CD4-positive, CD25-positive, alpha-beta regulatory T cell (primary cell): ENCODE results near the gene METTL2A. TPM values are rescaled to one million over a fixed set of nuclear protein-coding genes. Genes with fewer than 3 reads are reported as not detected.
"Not testable (repeated sequence)": the region's sequence is repeated elsewhere in the genome, so short reads cannot be mapped to it uniquely, and the experiment has no call there.

Experiments used
- ATAC-seq, 2 donors: fragments of 150-1000 bp; cut with Tn5 transposase; one replicate each; pipeline ENCODE4 v1.10.0; 2021; ENCODE audit warnings: low read depth in 2 of 2, moderate number of reproducible peaks in 2 of 2, moderate library complexity in 1 of 2
- DNase-seq, 3 donors: peaks; one replicate each; pipeline versions ENCODE4 v3.0.0 to v3.0.0-alpha.2; 2012 to 2022; ENCODE audit warnings: mixed read lengths in 1 of 3
- H3K27ac ChIP-seq: one replicate; pipeline ENCODE4 v1.7.0; 2013; ENCODE audit warnings: mild to moderate bottlenecking, low read length; ENCODE audit not compliant: insufficient read depth, poor library complexity, severe bottlenecking
- H3K27me3 ChIP-seq: one replicate; pipeline ENCODE4 v1.7.0; 2013; ENCODE audit warnings: low read length; ENCODE audit not compliant: control insufficient read depth, insufficient read depth
- H3K36me3 ChIP-seq: one replicate; pipeline ENCODE4 v1.7.0; 2013; ENCODE audit warnings: mild to moderate bottlenecking, low read length, moderate library complexity; ENCODE audit not compliant: control insufficient read depth, insufficient read depth
- H3K4me1 ChIP-seq: 2 replicates; pipeline ENCODE4 v1.7.0; 2013; ENCODE audit warnings: mild to moderate bottlenecking, low read length; ENCODE audit not compliant: insufficient read depth, control insufficient read depth, poor library complexity, severe bottlenecking
- H3K4me3 ChIP-seq: one replicate; pipeline ENCODE4 v1.7.0; 2013; ENCODE audit warnings: low read depth, mild to moderate bottlenecking, low read length, moderate library complexity
- H3K9me3 ChIP-seq, 2 experiments: 1 replicate in 1 of 2; 2 replicates in 1 of 2; pipeline ENCODE4 v1.7.0; 2013; ENCODE audit warnings: low read length in 2 of 2, mild to moderate bottlenecking in 1 of 2, moderate library complexity in 1 of 2; ENCODE audit not compliant: control insufficient read depth in 2 of 2
- H3K27ac Mint-ChIP-seq, 3 donors: one replicate each; pipeline ENCODE4 v1.8.0; 2020 to 2022; ENCODE audit warnings: mild to moderate bottlenecking in 3 of 3, mixed read lengths in 3 of 3, moderate library complexity in 2 of 3
- H3K27me3 Mint-ChIP-seq: one replicate; pipeline ENCODE4 v1.8.0; 2022; ENCODE audit warnings: mild to moderate bottlenecking, mixed read lengths
- H3K36me3 Mint-ChIP-seq: one replicate; pipeline ENCODE4 v1.8.0; 2020; ENCODE audit warnings: mixed read lengths
- H3K4me1 Mint-ChIP-seq, 4 donors: one replicate each; pipeline ENCODE4 v1.8.0; 2020 to 2022; ENCODE audit warnings: mixed read lengths in 4 of 4, mild to moderate bottlenecking in 1 of 4
- H3K4me3 Mint-ChIP-seq, 4 donors: one replicate each; pipeline ENCODE4 v1.8.0; 2020 to 2022; ENCODE audit warnings: mild to moderate bottlenecking in 4 of 4, mixed read lengths in 4 of 4, moderate library complexity in 3 of 4
- H3K9me3 Mint-ChIP-seq, 7 donors: one replicate each; pipeline ENCODE4 v1.8.0; 2020 to 2022; ENCODE audit warnings: mixed read lengths in 7 of 7, mild to moderate bottlenecking in 3 of 7, moderate library complexity in 2 of 7
- polyA plus RNA-seq, 4 donors: library from polyadenylated mRNA; unstranded; fragments of 300-500 nt; fragmentation: Illumina TruSeq; gene quantifications; one replicate each; pipeline ENCODE4 v1.2.3, GENCODE V29; 2021
- total RNA-seq: library from RNA; stranded (reverse); gene quantifications from one replicate; pipeline ENCODE4 v1.2.3, GENCODE V29; 2022

METTL2A gene
- total and polyA plus RNA-seq, 5 donors from 2014 or later: 10.4 to 12.9 (median 12.1) TPM

- H3K9me3 ChIP-seq, H3K9me3 Mint-ChIP-seq, H3K27ac Mint-ChIP-seq, DNase-seq, H3K27me3 Mint-ChIP-seq, H3K27ac ChIP-seq, H3K36me3 ChIP-seq, H3K4me3 ChIP-seq, ATAC-seq, H3K36me3 Mint-ChIP-seq, H3K27me3 ChIP-seq: not testable (repeated sequence)
- Mint-ChIP-seq H3K4me3 (peak overlapping the region in 1 of 4 donors; percentile 44), H3K4me1 (peaks cover 18 to 34% (median 25%) of the 10 kb centered on the region in 4 donors)
- H3K4me1 ChIP-seq: peaks cover 13% of the 10 kb centered on the region
Measured at GRCh38 chr17:62426214-62426613, 2.5 kb downstream of the METTL2A start.

GRCh38 chr17:62435251-62435650, 11.6 kb downstream of the METTL2A start:
- H3K4me3 ChIP-seq, DNase-seq, H3K27ac ChIP-seq, H3K27me3 ChIP-seq, H3K4me1 ChIP-seq, H3K9me3 Mint-ChIP-seq, H3K27me3 Mint-ChIP-seq, H3K27ac Mint-ChIP-seq, H3K4me1 Mint-ChIP-seq, H3K9me3 ChIP-seq, H3K4me3 Mint-ChIP-seq, ATAC-seq, H3K36me3 ChIP-seq: not testable (repeated sequence)
- H3K36me3 Mint-ChIP-seq: peaks cover 11% of the 10 kb centered on the region

GRCh38 chr17:62441181-62441580, 17.5 kb downstream of the METTL2A start:
- H3K9me3 ChIP-seq, H3K4me3 ChIP-seq, DNase-seq, H3K27ac Mint-ChIP-seq, H3K9me3 Mint-ChIP-seq, H3K4me3 Mint-ChIP-seq, H3K4me1 Mint-ChIP-seq, H3K4me1 ChIP-seq, H3K27ac ChIP-seq, ATAC-seq, H3K27me3 ChIP-seq, H3K27me3 Mint-ChIP-seq: not testable (repeated sequence)
- H3K36me3 ChIP-seq: peaks cover 22% of the 10 kb centered on the region
- peaks cover 28% of the 10 kb centered on the region for H3K36me3 Mint-ChIP-seq

GRCh38 chr17:62444063-62444462, 20.4 kb downstream of the METTL2A start:
- Mint-ChIP-seq H3K27ac (no peak overlapping the region), H3K36me3 (peaks cover 32% of the 10 kb centered on the region), H3K27me3 (no peaks in the 10 kb centered on the region), H3K4me3 (no peak overlapping the region), H3K9me3 (no peaks in the 10 kb centered on the region), H3K4me1 (peaks cover 0 to 4% (median 0%) of the 10 kb centered on the region in 4 donors)
- H3K36me3 ChIP-seq: peaks cover 46% of the 10 kb centered on the region
- H3K4me3 ChIP-seq: no peak overlapping the region
- H3K27me3 ChIP-seq: no peaks in the 10 kb centered on the region
- H3K9me3 ChIP-seq: no peaks in the 10 kb centered on the region
- H3K27ac ChIP-seq: no peak overlapping the region
- no peak for DNase-seq
- no peak for ATAC-seq
- no peaks in the 10 kb centered on the region for H3K4me1 ChIP-seq

GRCh38 chr17:62445791-62446190, 22.1 kb downstream of the METTL2A start:
- not testable (repeated sequence) for H3K4me1 Mint-ChIP-seq, H3K27me3 Mint-ChIP-seq, H3K27ac Mint-ChIP-seq, H3K4me3 Mint-ChIP-seq, DNase-seq, H3K9me3 ChIP-seq, H3K4me1 ChIP-seq, H3K27ac ChIP-seq, H3K27me3 ChIP-seq, H3K4me3 ChIP-seq, ATAC-seq, H3K9me3 Mint-ChIP-seq
- peaks cover 44% of the 10 kb centered on the region for H3K36me3 ChIP-seq
- peaks cover 29% of the 10 kb centered on the region for H3K36me3 Mint-ChIP-seq

GRCh38 chr17:62452195-62452594, 28.5 kb downstream of the METTL2A start:
- H3K9me3 ChIP-seq, H3K4me1 ChIP-seq, H3K9me3 Mint-ChIP-seq, H3K27ac ChIP-seq, H3K4me3 ChIP-seq, H3K4me1 Mint-ChIP-seq, H3K27me3 Mint-ChIP-seq, ATAC-seq, DNase-seq, H3K4me3 Mint-ChIP-seq, H3K27me3 ChIP-seq, H3K27ac Mint-ChIP-seq: not testable (repeated sequence)
- H3K36me3 Mint-ChIP-seq: peaks cover 11% of the 10 kb centered on the region
- H3K36me3 ChIP-seq: peaks cover 19% of the 10 kb centered on the region

GRCh38 chr17:62453041-62453440, 29.3 kb downstream of the METTL2A start:
- not testable (repeated sequence) for H3K27me3 ChIP-seq, H3K4me1 Mint-ChIP-seq, H3K9me3 Mint-ChIP-seq, ATAC-seq, DNase-seq, H3K4me1 ChIP-seq, H3K4me3 ChIP-seq, H3K27ac ChIP-seq, H3K9me3 ChIP-seq, H3K27ac Mint-ChIP-seq, H3K4me3 Mint-ChIP-seq, H3K36me3 Mint-ChIP-seq, H3K27me3 Mint-ChIP-seq
- H3K36me3 ChIP-seq: peaks cover 10% of the 10 kb centered on the region

GRCh38 chr17:62453656-62454055, 30.0 kb downstream of the METTL2A start:
- not testable (repeated sequence) for H3K36me3 Mint-ChIP-seq, H3K9me3 Mint-ChIP-seq, H3K27me3 ChIP-seq, H3K27me3 Mint-ChIP-seq, ATAC-seq, H3K27ac ChIP-seq, H3K9me3 ChIP-seq, H3K4me1 ChIP-seq, H3K4me3 ChIP-seq, H3K36me3 ChIP-seq, H3K4me3 Mint-ChIP-seq
- Mint-ChIP-seq H3K4me1 (peaks cover 8 to 10% (median 9%) of the 10 kb centered on the region in 4 donors), H3K27ac (peak overlapping the region; percentile 3 to 60 (median 48))
- DNase-seq: peak in 1 of 3 donors; percentile 40
